HG03442 (cell line): Measurements from ENCODE around the gene PNPLA7.

Source experiments
- ATAC-seq: cut with Tn5 transposase; IDR thresholded peaks from one replicate; pipeline ENCODE4 v1.9.1; 2021; ENCODE audit warnings: mild to moderate bottlenecking, moderate library complexity; ENCODE audit not compliant: unreplicated experiment

The PNPLA7 gene

DNA sequence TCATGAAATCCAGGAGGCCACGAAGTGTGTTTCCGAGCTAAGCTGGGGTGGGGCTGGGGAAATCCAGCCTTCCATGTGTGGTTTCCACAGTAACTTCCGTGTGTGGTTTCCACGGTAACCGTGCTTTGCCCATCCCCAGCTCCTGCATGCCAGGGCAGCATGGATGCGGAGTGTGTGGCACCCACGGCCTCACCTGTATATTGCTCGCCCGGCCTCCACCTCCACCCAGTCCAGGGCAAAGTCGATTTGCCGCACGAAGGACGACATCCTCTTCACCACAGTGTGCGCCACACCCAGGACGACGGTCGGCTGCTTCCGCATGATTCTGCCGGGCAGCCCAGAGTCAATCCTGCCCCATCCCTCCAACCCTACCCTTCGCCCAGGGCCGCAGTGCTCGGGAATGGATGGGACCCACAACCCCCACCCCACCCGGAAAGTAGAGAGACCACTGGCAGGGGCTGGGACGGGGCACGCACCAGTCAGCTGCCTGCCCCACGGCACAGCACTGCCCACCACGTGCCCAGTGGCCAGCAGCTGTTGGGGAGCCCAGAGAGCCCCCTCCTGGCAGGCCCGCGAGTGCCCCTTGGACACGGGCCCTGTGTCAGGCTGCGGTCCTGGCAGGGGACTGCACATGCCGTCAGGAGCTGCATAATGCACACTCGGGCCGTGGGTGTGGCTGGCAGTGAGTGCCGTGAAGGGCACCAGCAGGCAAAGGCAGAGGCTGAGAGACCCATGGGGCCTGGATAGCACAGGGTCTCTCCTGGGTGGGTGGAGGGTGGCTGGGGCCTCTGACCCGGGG is 52.1 kb downstream of the PNPLA7 start:
- no peak for ATAC-seq

DNA sequence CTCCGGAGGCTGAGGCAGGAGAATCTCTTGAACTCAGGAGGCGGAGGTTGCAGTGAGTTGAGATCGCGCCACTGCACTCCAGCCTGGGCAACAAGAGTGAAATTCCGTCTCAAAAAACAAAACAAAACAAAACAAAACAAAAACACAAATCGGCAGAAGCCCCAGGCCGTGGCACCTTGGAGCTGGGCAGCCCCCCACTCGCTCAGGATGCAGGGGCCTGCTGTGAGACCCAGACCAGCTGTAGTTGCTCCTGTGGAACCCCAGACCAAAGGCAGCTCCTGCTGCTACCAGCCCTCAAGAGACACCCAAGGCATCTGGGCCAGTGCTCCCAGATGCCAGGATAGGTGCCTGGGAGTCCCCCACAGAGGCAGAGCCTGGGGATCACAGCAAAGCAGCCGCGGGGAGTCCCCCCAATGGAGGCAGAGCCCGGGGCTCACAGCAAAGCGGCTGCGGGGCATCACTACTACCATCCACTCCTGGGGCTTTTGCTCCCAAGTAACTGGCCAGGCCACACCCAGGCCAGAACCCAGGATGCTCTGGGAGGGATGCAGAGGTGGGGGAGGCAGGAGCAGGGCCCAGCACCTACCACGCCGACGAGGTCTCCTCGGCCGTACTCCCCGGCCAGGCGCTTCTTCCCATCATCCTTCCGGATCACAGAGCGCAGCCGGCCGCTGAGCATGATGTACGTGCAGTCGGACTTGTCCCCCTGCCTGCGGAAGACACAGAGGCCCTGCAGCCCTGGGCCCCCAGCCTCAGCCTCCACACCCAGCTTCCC is 53.4 kb downstream of the PNPLA7 start:
- no peak for ATAC-seq

DNA sequence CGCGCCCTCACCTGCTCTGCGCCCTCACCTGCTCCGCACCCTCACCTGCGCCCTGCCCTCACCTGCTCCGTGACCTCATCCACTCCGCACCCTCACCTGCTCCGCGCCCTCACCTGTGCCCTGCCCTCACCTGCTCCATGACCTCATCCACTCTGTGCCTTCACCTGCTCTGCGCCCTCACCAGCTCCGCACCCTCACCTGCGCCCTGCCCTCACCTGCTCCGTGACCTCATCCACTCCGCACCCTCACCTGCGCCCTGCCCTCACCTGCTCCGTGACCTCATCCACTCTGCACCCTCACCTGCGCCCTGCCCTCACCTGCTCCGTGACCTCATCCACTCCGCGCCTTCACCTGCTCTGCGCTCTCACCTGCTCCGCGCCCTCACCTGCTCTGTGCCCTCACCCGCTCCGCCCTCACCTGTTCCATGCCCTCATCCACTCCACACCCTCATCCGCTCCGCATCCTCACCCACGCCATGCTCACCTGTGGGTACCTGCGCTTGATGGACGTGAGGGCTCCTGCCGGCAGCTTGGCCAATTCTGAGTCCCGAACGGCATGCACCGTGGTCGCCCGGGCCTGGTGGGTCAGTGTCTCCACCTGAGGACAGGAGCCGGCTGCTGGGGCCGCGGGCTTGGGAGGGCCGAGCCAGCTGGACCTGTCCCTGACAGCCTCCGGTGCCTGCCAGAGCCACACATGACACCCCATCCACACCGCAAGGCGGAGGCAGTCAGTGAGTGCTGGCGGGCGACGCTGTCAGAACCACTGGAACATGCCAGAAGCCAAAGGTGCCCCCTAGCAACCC is 55.5 kb downstream of the PNPLA7 start:
- ATAC-seq, result no peak

DNA sequence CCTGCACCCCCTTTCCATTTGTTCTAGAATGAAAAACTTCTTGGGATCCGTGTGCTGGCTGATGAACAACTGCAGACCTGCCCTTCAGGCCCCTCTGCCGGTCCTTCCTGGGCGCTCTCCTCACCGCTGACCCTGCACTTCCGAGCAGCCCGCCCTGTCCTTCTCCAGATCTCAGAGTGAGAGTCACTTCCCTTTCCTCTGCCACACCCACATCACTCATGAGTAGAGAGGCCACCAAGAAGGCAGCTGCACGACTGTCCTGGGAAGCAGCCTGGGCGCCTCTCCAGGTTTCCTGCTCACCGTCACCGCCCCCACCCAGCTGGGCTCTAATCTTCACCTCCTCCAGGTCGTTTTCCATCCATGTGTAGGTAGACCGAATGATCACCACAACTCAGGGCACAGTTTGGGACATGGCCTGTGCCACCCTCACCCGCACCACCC is 56.1 kb downstream of the PNPLA7 start:
- ATAC-seq, result no peak

DNA sequence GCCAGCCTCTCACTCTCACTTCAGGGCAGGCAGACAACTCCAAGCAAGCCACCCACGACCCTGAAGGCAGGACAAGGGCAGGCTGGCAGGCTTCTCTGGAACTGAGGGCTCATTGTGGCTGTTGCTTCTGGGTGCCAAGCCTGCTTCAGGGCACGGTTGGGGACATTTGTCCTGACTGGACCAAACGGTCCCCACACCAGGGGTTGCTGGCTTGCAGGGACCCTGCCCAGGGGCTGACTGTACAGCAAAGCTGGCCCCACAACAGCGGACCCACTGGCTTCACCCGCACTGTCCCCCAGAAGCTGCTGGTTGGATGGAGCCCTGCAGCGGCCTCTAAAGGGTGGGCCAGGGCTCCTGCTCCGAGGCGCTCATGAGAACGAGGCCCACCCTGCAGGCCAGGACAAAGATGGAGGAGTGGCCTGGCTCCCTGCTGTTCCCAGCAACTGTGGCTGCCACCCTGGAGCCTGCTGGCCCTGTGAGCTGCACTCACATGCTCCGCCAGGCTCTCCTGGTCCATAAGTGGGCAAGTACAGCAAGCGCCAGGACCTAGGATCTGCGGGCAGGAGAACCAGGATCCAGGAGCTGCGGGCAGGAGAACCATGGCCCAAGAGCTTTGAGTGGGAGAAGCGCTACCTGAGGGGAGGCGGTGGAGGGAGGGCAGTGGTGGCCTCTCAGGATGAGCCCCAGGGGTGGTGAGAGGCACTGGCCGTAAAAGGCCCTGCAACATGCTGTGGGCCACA is 56.7 kb downstream of the PNPLA7 start:
- no peak for ATAC-seq

DNA sequence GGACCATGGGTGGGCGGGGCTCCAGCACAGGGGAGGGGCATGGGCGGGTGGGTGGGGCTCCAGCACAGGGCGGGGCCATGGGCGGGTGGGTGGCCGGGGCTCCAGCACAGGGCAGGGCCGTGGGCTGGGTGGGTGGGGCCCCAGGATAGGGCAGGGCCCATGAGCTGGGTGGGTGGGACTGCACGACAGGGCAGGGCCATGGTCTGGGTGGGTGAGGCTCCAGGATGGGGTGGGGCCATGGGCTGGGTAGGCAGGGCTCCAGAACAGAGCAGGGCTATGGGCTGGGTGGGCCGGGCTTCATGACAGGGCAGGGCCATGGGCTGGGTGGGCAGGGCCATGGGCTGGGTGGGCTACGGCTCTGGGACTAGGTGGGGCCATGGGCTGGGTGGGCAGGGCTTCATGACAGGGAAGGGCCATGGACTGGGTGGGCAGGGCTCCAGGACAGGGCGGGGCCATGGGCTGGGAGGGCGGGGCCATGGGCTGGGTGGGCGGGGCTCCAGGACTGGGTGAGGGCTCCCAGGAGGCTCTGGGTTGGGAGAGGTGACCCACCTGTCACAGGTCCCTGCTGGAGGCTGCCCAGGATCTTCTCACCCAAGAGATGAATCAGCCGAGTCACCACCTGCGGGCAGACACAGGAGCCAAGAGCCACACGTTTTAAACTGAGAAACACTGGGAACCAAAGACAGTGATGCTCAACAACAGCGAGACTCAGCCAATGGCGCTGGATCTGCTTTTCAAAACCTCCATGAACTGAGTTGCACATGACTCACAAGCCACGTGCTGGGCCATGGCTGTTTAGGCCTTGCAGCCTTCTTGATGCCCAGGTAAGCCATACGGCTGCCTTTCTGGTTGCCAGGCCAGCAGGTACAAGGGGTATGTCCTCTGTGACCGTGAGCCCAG is 57.5 kb downstream of the PNPLA7 start:
- ATAC-seq, result no peak

DNA sequence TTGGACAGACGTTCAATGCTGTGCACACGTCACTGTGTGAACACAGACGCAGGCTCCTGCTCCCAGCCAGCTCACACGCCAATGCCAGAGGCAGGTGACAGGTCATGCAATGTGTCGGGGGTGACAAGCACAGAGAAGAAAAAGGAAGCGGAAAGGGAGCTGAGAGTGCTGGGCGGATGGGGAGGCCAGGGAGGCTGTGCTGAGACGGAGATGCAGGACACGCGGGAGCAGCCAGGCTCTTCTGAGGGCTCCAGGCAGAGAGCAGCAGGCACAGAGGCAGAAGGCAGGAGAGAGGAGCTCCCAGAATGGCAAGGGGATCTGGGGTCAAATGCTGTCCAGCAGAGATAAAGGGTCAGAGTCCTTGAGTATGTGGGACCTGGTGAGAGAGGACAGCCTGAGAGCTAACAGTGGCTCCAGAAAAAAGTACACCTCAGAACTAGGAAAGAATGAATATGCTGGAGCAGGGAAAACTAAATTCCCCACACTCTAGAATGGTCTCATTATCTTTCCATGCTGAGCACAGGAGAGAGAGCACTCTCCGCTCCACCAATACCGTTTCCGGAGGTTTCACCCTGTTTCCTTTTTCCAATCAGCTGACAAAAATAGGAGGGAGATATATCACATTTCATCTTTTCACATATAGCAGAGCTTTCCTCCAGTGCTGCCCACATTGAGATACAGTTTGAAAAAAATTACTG is 58.3 kb downstream of the PNPLA7 start:
- no peak for ATAC-seq

DNA sequence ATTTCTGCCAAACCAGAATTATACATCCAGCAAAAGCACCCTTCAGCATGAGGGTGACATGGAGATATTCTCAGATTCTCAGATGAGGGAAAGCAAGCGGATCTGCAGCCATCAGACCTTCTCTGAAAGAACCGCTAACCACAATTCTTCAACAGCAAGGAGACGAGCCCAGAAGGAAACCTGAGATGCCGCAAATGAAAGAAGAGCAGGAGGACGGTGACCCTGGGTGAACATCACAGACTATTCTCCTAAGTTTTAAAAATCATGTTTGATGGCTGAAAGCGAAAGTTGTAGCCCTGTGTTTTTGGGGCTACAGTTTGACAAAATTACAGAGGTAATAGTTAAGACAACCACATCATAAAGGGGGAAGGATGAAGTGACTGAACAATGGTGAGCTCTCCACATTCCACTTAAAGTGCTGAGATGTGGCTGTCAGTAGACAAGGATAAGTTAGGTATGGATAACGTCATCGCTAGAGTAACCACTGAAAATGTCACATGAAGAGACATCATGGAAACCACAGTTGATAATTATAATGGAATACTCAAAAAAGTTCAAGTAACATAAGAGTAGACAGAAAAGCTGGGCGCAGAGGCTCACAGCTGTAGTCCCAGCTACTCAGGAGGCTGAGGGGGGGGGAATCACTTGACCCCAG is 59.5 kb downstream of the PNPLA7 start:
- no peak for ATAC-seq

DNA sequence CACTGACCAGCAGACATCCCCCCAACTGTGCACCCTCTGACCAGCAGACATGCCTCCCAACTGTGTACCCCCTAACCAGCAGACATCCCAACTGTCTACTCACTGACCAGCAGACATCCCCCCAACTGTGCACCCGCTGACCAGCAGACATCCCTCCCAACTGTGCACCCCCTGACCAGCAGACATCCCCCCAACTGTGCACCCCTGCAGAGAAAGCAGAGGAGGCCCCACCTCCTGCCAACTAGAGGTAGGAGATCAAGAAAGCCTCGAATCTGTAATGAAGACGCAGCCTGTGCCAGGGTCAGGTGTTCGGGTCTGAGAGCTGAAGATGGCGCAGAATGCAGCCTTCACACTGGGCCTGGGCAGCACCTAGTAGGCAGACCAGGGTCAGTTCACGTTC is 61.3 kb downstream of the PNPLA7 start:
- no peak for ATAC-seq

DNA sequence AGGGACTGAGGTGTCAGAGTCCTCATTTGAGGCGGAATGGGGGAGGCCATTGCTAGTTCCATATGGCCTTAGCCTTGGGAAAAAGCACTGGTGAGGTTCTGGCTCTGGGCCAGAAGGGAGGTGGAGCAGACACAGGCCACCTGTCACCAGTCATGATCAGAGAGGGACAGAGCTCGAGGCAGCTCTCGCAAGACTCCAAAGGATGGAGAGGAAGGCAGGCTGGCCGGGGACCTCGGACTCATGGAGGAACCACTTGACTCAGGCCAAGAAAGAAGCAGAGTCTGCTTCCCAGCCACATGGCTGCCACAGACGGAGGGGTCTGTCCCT is 61.9 kb downstream of the PNPLA7 start:
- ATAC-seq, result no peak

DNA sequence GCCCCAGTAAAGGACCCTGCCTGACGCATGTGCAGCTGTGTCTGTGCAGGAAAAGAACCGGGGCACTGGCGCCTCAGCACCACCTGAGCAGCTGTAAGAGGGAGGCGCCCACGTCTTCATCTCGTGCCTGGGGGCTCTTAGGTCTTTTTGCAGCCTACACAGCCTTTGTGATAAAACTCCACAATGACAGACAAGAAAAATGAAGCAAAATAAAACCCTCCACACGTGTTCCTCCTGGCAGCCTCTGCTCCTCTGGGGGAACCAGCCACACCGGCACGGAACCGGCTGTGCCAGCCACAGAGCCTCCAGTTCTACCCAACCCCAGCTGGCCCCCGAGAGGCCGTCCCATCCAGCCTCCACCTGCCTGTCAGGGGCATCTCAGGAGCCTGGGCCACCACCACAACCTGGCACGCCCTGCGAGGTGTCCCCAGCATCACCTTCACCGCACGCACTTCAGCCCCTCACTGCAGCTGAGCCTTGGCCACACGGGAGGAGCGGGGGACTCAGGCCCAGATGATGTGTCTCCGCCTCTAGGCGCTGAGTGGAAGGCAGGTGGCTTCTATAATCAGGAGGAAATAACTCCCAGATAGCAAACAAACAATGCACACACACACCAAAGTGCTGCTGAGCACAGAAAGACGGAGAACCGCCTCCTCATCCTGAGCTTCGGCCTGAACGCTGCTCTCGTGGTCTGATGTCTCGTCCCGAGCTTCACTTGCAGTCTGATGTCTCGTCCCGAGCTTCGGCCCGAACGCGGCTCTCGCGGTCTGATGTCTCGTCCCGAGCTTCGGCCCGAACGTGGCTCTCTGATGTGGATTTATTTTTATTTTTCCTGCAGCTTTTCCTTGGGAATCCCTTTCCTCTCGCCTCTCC is 62.5 kb downstream of the PNPLA7 start:
- no peak for ATAC-seq

DNA sequence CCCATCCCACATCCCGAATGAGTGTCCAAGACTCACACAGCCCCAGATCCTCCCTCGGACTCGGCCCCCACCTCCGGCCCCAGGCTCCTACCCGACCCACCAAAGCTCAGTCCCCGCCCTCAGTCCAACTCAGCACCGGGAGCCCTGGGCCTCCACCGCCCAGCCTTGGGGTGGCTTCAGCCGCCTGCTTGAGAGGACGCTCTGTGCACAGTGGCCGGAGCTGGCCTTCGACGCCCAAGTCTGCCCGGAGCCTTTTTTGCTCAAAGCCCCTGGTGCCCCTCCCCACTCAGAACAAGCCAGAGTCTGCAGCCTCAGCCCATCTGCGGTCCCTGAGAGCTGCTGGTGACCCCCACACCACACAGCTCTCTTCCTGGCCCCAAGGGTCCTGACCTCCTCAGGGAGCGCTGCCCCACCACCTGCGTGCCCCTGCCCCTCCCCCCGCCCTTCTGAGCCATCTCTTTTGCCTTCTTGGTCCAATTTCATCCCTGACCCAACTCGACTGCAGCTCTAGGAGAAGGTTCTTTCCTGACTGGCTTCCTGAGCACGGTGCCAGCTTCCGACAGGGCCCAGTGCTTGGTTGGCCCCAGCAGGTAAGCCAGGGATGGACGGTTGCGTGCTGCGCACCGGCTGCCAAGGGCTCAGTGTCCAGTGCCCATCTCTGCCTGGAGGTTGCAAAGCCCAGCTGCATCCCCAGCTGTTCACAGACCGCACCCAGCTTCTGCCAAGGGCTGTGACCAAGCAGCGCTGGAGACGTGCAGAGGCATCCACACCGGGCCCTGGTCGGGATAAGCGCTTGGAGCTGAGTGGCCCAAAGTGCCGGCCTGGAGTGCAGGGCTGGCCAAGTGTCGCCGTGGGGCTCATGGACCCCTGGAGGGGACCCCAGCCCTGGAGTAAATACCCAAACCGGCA is 63.4 kb downstream of the PNPLA7 start:
- ATAC-seq, result no peak

DNA sequence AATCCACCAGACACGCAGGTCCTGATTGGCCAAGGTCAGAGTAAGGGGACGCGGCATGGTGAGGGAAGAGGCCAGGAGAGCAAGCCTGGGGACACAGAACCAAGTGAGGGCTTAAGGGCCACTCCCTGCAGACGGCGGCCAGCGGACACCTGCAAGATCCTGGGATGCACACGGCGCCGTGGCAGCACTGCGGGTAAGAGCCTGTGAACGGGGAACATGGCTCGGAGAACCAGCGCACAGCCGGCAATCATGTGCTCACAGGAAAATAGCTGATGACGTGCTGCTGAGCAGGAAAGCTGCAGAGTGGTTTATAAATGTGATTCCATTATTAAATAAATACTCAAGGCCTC is 64.1 kb downstream of the PNPLA7 start:
- ATAC-seq, result no peak

DNA sequence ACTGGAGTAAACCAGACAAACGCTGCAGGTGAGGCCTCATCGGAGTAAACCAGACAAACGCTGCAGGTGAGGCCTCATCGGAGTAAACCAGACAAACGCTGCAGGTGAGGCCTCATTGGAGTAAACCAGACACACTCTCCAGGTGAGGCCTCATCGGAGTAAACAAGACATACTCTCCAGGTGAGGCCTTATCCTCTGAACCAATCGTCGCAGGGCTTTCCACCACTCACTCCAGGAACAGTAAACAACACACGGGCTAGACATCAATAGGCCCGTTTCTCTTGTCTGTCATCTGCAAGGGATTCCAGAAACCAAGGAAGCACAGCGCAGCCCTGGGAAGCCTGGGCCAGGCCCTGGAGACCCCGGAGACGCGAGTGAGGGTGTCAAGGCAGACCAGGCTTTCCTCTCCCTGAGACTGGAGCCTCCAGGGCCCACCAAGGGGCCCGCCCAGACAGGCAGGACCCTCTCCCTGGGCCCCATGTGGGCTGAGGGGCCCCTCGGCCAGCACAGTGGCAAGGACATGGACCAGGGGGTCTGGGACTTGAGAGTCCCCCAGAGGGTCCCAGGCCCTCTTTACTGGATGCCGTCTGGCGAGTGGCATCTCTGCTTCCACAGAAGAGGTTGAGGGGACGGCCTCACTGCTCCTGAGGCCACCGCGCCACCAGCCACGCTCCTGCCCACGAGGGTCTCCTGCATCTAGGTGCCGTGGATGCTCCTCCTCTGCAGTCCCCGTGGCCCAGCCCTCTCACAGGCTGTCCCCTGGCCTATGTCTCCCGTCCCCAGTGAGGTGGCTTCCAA is 64.7 kb downstream of the PNPLA7 start:
- no peak for ATAC-seq

DNA sequence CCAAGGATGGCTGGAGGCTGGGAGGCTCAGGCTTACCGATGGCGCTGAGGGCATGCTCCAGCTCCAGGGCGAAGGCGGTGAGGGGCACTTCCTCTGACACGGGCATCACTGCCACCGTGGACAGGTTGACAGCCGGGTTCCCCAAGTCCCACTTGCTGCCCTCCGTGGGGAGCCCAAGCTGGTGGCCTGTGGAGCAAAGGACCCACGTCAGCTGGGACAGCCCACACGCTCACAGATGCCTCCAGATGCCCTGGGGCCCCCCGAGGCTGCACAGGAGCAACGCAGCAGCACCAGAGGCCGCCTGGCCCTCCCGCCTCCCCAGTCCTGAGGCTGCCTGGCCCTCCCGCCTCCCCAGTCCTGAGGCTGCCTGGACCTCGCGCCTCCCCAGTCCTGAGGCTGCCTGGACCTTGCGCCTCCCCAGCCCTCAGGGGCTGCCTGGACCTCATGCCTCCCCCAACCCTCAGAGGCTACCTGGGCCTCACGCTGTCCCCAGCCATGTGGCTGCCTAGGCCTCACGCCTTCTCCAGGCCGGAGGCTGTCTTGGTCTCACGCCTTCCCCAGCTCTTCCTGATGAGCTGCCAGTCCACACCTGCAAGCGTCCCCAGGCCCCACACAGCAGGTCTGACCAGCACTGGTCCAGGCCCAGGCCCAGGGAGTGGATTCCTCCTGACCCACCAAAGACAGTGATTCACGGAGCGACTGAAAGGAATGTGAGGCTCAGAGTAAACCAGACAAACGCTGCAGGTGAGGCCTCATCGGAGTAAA is 65.5 kb downstream of the PNPLA7 start:
- ATAC-seq, result no peak
